Gastrocnemius medialis (tissue), 4 donors: Measurements from ENCODE around the gene DMTF1.

ENCODE experiments used
- POLR2A ChIP-seq, 2 donors: fragments of 450-650 bp; IDR thresholded peaks; one replicate each; pipeline ENCODE4 v1.6.1; 2017; ENCODE audit warnings: antibody characterized with exemption in 2 of 2, mild to moderate bottlenecking in 2 of 2, moderate library complexity in 2 of 2
- TF ChIP-seq, protein P1 (sequence below), 5 experiments: fragments of 450-650 bp in 3 of 5; fragments of 200-600 bp in 2 of 5; sonication (generic) in 2 of 5; IDR thresholded peaks in 4 of 5; conservative IDR thresholded peaks in 1 of 5; 1 replicate in 4 of 5; 2 replicates in 1 of 5; pipeline ENCODE4 v1.5.1; 2016 to 2019; ENCODE audit warnings: antibody characterized with exemption in 5 of 5, mild to moderate bottlenecking in 3 of 5, moderate library complexity in 3 of 5

DNA sequence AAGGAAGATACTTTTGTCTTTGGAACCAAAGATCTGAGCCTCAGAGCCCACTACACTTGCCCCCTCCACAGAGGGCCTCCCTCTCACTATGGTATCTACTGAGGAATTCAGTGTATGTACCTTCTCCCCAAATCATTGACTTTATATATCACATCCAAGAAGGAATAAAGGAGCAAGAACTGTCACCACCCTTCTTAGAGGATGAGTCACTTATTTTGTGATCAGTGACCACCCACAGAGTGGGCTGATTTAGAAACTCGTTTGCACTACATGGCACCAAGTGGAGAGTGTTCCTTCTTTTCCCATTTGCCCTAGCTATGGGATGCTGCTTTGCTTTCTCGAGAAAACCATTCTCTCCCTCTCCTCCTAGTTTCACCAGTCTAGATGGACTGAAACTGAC lies 61.6 kb downstream of the DMTF1 start:
- TF ChIP-seq, protein P1, sequence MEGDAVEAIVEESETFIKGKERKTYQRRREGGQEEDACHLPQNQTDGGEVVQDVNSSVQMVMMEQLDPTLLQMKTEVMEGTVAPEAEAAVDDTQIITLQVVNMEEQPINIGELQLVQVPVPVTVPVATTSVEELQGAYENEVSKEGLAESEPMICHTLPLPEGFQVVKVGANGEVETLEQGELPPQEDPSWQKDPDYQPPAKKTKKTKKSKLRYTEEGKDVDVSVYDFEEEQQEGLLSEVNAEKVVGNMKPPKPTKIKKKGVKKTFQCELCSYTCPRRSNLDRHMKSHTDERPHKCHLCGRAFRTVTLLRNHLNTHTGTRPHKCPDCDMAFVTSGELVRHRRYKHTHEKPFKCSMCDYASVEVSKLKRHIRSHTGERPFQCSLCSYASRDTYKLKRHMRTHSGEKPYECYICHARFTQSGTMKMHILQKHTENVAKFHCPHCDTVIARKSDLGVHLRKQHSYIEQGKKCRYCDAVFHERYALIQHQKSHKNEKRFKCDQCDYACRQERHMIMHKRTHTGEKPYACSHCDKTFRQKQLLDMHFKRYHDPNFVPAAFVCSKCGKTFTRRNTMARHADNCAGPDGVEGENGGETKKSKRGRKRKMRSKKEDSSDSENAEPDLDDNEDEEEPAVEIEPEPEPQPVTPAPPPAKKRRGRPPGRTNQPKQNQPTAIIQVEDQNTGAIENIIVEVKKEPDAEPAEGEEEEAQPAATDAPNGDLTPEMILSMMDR (IDR thresholded peaks at IDR 0.05 in 4 of 5, conservative IDR thresholded peaks at IDR 0.05 in 1 of 5), result no peak
- no peak for TF ChIP-seq POLR2A (IDR thresholded peaks at IDR 0.05)
